Fibroblast of villous mesenchyme (primary cell): Measurements from ENCODE around the gene LRSAM1. TPM values are rescaled to one million over a fixed set of nuclear protein-coding genes. Genes with fewer than 3 reads are reported as not detected.

Experiments used
- DNase-seq: peaks from one replicate; pipeline ENCODE4 v3.0.0-alpha.2; 2010; ENCODE audit warnings: low read depth
- H3K4me3 ChIP-seq: 2 replicates; pipeline ENCODE4 v1.5.1; 2011; ENCODE audit warnings: low read depth, mild to moderate bottlenecking, low read length
- total RNA-seq: library from RNA; depleted of rRNA; stranded (reverse); fragments of >200 nt; gene quantifications from 2 replicates; pipeline ENCODE4 v1.2.3, GENCODE V29; 2012
- TF ChIP-seq, protein P1 (sequence below): IDR thresholded peaks from 2 replicates; pipeline ENCODE4 v1.5.1; 2012; ENCODE audit warnings: low read depth, mild to moderate bottlenecking, low read length; ENCODE audit not compliant: insufficient read depth

LRSAM1 gene
- total RNA-seq, 1 donor: 12.5 TPM

DNA sequence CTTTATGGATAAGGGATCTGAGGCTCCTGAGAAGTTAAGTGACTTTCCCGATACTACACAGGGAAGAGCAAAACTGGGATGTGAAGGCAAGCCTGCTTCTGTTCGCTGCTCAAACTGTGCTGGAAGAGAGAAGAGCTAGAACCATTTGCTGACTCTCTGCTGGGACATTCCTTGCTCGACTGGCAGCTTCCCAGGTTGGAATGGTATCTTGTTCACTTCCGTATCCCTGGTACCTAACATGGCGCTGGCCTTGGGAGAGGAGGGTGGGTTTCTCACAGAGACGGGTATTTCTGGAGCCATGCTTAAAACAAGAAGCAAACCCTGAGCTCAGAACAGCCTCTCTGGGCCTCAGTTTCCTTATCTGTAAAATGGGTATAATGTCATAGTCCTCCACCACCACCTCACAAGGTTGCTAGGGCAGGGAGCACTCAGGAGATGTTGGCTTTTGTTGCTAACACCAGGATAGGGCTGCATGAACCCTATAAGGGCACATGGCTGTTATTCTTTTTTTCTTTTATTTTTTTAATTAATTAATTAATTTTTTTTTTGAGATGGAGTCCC lies 92.7 kb downstream of the LRSAM1 start:
- no peak overlapping the region for H3K4me3 ChIP-seq
- no peak for DNase-seq
- TF ChIP-seq, protein P1, sequence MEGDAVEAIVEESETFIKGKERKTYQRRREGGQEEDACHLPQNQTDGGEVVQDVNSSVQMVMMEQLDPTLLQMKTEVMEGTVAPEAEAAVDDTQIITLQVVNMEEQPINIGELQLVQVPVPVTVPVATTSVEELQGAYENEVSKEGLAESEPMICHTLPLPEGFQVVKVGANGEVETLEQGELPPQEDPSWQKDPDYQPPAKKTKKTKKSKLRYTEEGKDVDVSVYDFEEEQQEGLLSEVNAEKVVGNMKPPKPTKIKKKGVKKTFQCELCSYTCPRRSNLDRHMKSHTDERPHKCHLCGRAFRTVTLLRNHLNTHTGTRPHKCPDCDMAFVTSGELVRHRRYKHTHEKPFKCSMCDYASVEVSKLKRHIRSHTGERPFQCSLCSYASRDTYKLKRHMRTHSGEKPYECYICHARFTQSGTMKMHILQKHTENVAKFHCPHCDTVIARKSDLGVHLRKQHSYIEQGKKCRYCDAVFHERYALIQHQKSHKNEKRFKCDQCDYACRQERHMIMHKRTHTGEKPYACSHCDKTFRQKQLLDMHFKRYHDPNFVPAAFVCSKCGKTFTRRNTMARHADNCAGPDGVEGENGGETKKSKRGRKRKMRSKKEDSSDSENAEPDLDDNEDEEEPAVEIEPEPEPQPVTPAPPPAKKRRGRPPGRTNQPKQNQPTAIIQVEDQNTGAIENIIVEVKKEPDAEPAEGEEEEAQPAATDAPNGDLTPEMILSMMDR: no peak

- no peak overlapping the region for H3K4me3 ChIP-seq
- TF ChIP-seq, protein P1: no peak
- peak; percentile 74 for DNase-seq
Measured at GRCh38 chr9:127545196-127546124, 94.2 kb downstream of the LRSAM1 start.

DNA sequence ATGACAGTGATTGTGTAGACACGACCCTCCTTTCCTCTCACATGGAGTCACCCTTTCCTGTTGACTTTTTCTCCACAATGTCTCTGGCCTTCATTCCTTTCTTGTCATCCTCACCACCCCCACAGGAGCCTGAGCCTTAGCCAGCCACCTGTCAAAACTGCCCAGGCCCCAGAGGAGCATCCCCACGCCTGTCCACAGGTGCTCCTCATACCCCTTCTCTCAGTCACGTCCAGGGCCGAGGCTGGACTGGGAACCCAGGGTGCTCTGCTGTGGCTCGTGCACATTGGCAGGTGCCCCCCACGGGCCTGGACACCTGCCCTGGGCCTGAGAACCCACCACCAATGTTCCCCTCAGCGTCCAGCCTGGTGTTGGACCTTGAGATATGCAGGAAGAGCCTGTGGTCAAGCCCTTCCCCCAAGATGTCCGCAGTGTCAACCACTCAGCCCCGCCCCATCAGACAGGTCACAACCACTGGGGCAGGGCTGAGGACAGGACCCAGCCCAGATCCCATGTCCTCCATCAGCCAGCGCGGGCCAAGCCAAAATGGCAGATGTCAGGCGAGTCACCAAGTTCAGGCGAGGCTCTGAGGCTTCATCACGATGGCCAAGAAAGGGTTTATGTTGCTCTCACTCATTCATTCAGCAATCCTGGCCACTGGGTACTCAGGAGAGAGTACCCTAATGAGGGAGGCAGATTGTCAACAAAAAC lies 95.0 kb downstream of the LRSAM1 start:
- DNase-seq: no peak
- H3K4me3 ChIP-seq: no peak overlapping the region

DNA sequence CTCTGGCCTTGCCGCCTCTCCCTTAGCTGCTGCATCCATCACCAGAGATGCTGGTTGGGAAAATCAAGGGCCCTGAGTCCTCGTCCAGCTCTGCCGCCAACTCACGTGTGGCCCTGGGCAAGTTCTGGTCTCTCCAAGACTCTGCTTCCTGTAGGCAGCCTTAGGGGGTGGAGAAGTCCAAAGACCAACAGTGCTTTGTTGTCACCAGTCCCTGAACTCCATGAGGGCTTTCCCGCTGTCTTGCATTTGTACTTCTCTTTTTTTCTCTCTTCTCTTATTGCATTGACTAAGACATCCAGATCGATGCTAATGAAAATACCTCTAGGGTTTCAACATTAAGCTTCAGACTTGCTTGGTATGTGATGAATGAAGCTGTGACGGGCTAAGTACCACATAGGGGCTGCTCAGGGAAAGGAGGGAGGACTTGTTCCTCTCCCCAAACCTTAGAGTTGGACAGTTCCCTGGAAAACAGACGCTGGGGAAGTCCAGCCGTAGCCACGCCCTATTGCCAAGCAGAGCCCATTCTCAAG lies 97.1 kb downstream of the LRSAM1 start:
- no peak for DNase-seq
- TF ChIP-seq, protein P1: no peak
- no peak overlapping the region for H3K4me3 ChIP-seq

More for the DNA sequence above, 95.0 kb downstream of the LRSAM1 start:
- TF ChIP-seq, protein P1: no peak

DNA sequence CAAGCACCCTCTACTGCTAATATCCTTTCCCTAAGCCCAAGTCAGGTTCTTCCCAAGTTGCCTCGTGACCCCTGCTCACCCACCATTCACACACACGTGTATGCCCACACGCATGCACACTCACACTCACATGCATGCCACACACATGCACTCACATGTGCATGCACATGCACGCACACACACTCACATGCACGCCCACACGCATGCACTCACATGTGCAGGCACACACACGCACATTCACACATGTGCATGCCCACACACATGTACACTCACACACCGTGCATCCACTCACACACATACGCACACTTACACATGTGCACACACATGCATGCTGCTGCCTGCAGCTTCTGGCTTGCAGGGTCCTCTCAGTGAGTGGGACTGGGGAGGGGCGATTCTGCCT lies 97.9 kb downstream of the LRSAM1 start:
- TF ChIP-seq, protein P1: no peak
- no peak overlapping the region for H3K4me3 ChIP-seq
- no peak for DNase-seq

GRCh38 chr9:127549751-127550150 lies 98.4 kb downstream of the LRSAM1 start:
- TF ChIP-seq, protein P1: no peak
- DNase-seq: no peak
- H3K4me3 ChIP-seq: no peak overlapping the region
